B cell (primary cell): Measurements from ENCODE around the gene SNRPD3. TPM values are rescaled to one million over a fixed set of nuclear protein-coding genes. Genes with fewer than 3 reads are reported as not detected.
"Not testable (repeated sequence)": the region's sequence is repeated elsewhere in the genome, so short reads cannot be mapped to it uniquely, and the experiment has no call there.

Source experiments
- ATAC-seq: fragments of 200-7000 bp; cut with Tn5 transposase; one replicate; pipeline ENCODE4 v1.10.0; 2021; ENCODE audit warnings: low read depth, mild to moderate bottlenecking, moderate number of reproducible peaks, moderate library complexity
- CTCF ChIA-PET: fragments of 350-600 bp; sonication (Branson Sonifier 250); formaldehyde crosslinking; loops from one replicate; lab custom pipeline; 2021; ENCODE audit warnings: antibody characterized with exemption, inconsistent platforms; lab: Charles Lee
- POLR2A ChIA-PET: fragments of 350-600 bp; sonication (Branson Sonifier 250); formaldehyde crosslinking; loops from one replicate; lab custom pipeline; 2021; ENCODE audit warnings: antibody characterized with exemption; lab: Charles Lee
- DNase-seq: peaks from one replicate; pipeline ENCODE4 v3.0.0; 2013
- H2AFZ ChIP-seq: 2 replicates; pipeline ENCODE4 v1.6.1; 2012; ENCODE audit warnings: mild to moderate bottlenecking, low read depth, low read length; ENCODE audit not compliant: insufficient read depth, poor library complexity, severe bottlenecking
- H3K27ac ChIP-seq, 2 donors: 1 replicate in 1 of 2; 2 replicates in 1 of 2; pipeline ENCODE4 v1.5.1; 2012 to 2013; ENCODE audit warnings: low read length in 2 of 2, mild to moderate bottlenecking in 2 of 2, moderate library complexity in 1 of 2
- H3K27me3 ChIP-seq, 4 experiments: fragments of 200-600 bp in 1 of 4; sonication (generic) in 1 of 4; replicated peaks in 1 of 4; 1 replicate in 2 of 4; 2 replicates in 2 of 4; pipeline versions ENCODE4 v1.6.1 to v1.7.0; 2013 to 2016; ENCODE audit warnings: low read length in 3 of 4, mild to moderate bottlenecking in 2 of 4, mixed read lengths in 1 of 4, moderate library complexity in 1 of 4; ENCODE audit not compliant: insufficient read depth in 4 of 4, control insufficient read depth in 3 of 4; ENCODE audit errors: control extremely low read depth in 1 of 4
- H3K36me3 ChIP-seq, 2 experiments: replicated peaks in 1 of 2; 1 replicate in 1 of 2; 2 replicates in 1 of 2; pipeline versions ENCODE4 v1.6.1 to v1.7.1; 2013; ENCODE audit warnings: low read length in 1 of 2; ENCODE audit not compliant: insufficient read depth in 2 of 2, control insufficient read depth in 1 of 2; ENCODE audit errors: control extremely low read depth in 1 of 2, extremely low read depth in 1 of 2
- H3K4me1 ChIP-seq, 2 donors: fragments of 200-600 bp in 1 of 2; sonication (generic) in 1 of 2; 1 replicate in 1 of 2; 2 replicates in 1 of 2; pipeline versions ENCODE4 v1.5.1 to v1.6.1; 2013 to 2017; ENCODE audit warnings: low read length in 2 of 2; ENCODE audit not compliant: control insufficient read depth in 2 of 2, insufficient read depth in 2 of 2
- H3K4me2 ChIP-seq: replicated peaks from 2 replicates; pipeline ENCODE3; 2012; ENCODE audit warnings: mild to moderate bottlenecking, low read depth, low read length; ENCODE audit not compliant: poor library complexity, severe bottlenecking
- H3K4me3 ChIP-seq, 5 experiments: fragments of 200-600 bp in 1 of 5; sonication (generic) in 1 of 5; 1 replicate in 3 of 5; 2 replicates in 2 of 5; pipeline versions ENCODE4 v1.5.1 to v1.7.0; 2011 to 2016; ENCODE audit warnings: low read length in 4 of 5, mild to moderate bottlenecking in 4 of 5, low read depth in 2 of 5, control low read depth in 1 of 5, moderate library complexity in 1 of 5; ENCODE audit not compliant: insufficient read depth in 1 of 5; ENCODE audit errors: control extremely low read depth in 1 of 5, extremely low read depth in 1 of 5
- H3K79me2 ChIP-seq: fragments of 200-600 bp; sonication (generic); one replicate; pipeline ENCODE4 v1.6.0; 2016; ENCODE audit warnings: low read length; ENCODE audit not compliant: control insufficient read depth, insufficient read depth
- H3K9ac ChIP-seq: fragments of 200-600 bp; sonication (generic); 2 replicates; pipeline ENCODE4 v1.6.1; 2017; ENCODE audit warnings: mild to moderate bottlenecking, low read length, moderate library complexity
- H3K9me3 ChIP-seq, 3 donors: one replicate each; pipeline versions ENCODE4 v1.6.1 to v1.7.1; 2013; ENCODE audit warnings: low read length in 2 of 3; ENCODE audit not compliant: control insufficient read depth in 2 of 3, insufficient read depth in 1 of 3; ENCODE audit errors: control extremely low read depth in 1 of 3
- H4K20me1 ChIP-seq: 2 replicates; pipeline ENCODE4 v1.6.0; 2012; ENCODE audit warnings: mild to moderate bottlenecking, low read length; ENCODE audit not compliant: insufficient read depth, control insufficient read depth, poor library complexity, severe bottlenecking
- H3K27ac Mint-ChIP-seq: one replicate; pipeline ENCODE4 v1.8.0; 2021; ENCODE audit warnings: mixed read lengths
- H3K27me3 Mint-ChIP-seq: one replicate; pipeline ENCODE4 v1.8.0; 2021; ENCODE audit warnings: mixed read lengths
- H3K4me1 Mint-ChIP-seq: one replicate; pipeline ENCODE4 v1.8.0; 2021; ENCODE audit warnings: mixed read lengths
- H3K4me3 Mint-ChIP-seq: one replicate; pipeline ENCODE4 v1.8.0; 2021; ENCODE audit warnings: mixed read lengths
- H3K9me3 Mint-ChIP-seq: one replicate; pipeline ENCODE4 v1.8.0; 2022; ENCODE audit warnings: mixed read lengths; ENCODE audit not compliant: insufficient read depth
- EZH2 ChIP-seq: IDR thresholded peaks from 2 replicates; pipeline ENCODE4 v1.6.1; 2012; ENCODE audit warnings: borderline replicate concordance, low read depth, mild to moderate bottlenecking, moderate library complexity, low read length; ENCODE audit not compliant: insufficient read depth, poor library complexity, severe bottlenecking
- WGBS: methylation state at CpG from one replicate; pipeline ENCODE4 v1.1.5; 2013; ENCODE audit warnings: missing lambda C conversion rate; ENCODE audit not compliant: insufficient coverage; 5-methylcytosine and 5-hydroxymethylcytosine counted together
- intact Hi-C: fragments of 100-400 bp; cut with micrococcal nuclease; formaldehyde crosslinking; loops from one replicate; pipeline ENCODE4 v1.10.0; 2022
- polyA plus RNA-seq: library from polyadenylated mRNA; depleted of rRNA; stranded (reverse); fragments of >200 nt; gene quantifications from 2 replicates; pipeline ENCODE4 v1.2.3, GENCODE V29; 2012
- total RNA-seq, 2 donors: library from RNA; stranded (reverse); fragments of 120-200 nt in 1 of 2; gene quantifications; 1 replicate in 1 of 2; 2 replicates in 1 of 2; pipeline versions ENCODE4 v1.2.3 to v1.2.4, GENCODE V29; 2013 to 2022
- TF ChIP-seq, protein P1 (sequence below): fragments of 200-600 bp; IDR thresholded peaks from one replicate; pipeline ENCODE4 v1.8.0; 2022; ENCODE audit warnings: antibody characterized with exemption, mild to moderate bottlenecking

SNRPD3 gene
- total and polyA plus RNA-seq, 2 donors (not counting 1 experiment from before 2014, with no cell fraction given): 76.7 to 165 TPM

DNA sequence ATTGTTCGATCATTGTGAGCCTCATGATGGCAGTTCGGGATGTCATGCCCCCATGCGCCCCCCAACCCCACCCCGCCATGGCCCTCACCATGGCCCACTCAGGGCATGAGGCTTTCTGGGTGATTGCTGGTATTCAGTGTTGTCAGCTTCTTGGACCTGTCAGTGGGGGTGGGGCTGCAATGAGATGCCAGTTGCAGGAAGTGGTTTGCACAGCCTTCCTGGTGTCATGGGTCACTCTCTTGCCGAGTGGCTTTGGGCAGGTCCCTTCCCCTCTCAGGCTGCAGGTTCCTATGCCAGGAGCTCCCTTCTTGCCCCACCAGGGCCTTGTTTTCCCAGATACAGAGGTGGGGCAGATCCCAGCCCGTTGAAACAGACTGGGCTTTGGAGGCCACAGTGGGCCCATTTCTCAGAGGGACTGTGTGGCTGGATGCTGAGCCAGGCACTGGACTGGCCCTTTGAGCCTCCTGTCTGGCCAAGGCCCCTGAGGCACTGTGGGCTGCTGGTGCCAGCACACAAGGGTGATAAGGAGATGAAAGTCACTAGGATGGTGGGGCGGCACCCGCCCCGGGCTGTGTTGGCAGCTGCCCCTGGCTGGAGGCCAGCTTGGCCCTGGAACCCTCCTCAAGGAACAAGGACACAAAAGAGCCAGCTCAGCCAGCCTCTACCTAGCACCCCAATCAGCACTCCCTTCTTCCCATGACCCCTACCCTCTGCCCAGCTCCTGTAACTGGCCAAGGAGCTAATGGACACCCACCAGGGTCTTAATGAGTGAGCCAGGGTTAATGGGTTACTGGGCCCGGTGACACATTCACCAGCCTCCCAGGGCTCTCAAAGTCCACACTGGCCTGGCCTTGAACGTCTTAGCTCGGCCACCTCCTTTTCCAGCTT, 45.7 kb downstream of the SNRPD3 start:
- POLR2A ChIA-PET: no interaction called here
- no peak for DNase-seq
- CTCF ChIA-PET: no interaction called here
- H3K4me3 Mint-ChIP-seq: no peak overlapping the region
- H3K4me1 Mint-ChIP-seq: peaks cover 10% of the 10 kb centered on the region
- WGBS: 76% methylated on average over 6 of the region's 12 CpGs
- Histone ChIP-seq H3K27ac (no peak overlapping the region), H3K4me1 (peaks cover 0 to 9% of the 10 kb centered on the region in 2 donors), H3K79me2 (no peaks in the 10 kb centered on the region), H3K27me3 (no peaks in the 10 kb centered on the region), H3K4me3 (no peak overlapping the region), H3K36me3 (no peaks in the 10 kb centered on the region), H3K4me2 (no peak overlapping the region), H2AFZ (no peak overlapping the region), H3K9ac (no peak overlapping the region), H4K20me1 (no peaks in the 10 kb centered on the region), H3K9me3 (no peaks in the 10 kb centered on the region)
- no peaks in the 10 kb centered on the region for H3K27me3 Mint-ChIP-seq
- no peak for ATAC-seq
- no peak for TF ChIP-seq EZH2
- TF ChIP-seq, protein P1, sequence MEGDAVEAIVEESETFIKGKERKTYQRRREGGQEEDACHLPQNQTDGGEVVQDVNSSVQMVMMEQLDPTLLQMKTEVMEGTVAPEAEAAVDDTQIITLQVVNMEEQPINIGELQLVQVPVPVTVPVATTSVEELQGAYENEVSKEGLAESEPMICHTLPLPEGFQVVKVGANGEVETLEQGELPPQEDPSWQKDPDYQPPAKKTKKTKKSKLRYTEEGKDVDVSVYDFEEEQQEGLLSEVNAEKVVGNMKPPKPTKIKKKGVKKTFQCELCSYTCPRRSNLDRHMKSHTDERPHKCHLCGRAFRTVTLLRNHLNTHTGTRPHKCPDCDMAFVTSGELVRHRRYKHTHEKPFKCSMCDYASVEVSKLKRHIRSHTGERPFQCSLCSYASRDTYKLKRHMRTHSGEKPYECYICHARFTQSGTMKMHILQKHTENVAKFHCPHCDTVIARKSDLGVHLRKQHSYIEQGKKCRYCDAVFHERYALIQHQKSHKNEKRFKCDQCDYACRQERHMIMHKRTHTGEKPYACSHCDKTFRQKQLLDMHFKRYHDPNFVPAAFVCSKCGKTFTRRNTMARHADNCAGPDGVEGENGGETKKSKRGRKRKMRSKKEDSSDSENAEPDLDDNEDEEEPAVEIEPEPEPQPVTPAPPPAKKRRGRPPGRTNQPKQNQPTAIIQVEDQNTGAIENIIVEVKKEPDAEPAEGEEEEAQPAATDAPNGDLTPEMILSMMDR: no peak
- intact Hi-C loops: no loop called here
- H3K9me3 Mint-ChIP-seq: no peaks in the 10 kb centered on the region
- H3K27ac Mint-ChIP-seq: no peak overlapping the region

DNA sequence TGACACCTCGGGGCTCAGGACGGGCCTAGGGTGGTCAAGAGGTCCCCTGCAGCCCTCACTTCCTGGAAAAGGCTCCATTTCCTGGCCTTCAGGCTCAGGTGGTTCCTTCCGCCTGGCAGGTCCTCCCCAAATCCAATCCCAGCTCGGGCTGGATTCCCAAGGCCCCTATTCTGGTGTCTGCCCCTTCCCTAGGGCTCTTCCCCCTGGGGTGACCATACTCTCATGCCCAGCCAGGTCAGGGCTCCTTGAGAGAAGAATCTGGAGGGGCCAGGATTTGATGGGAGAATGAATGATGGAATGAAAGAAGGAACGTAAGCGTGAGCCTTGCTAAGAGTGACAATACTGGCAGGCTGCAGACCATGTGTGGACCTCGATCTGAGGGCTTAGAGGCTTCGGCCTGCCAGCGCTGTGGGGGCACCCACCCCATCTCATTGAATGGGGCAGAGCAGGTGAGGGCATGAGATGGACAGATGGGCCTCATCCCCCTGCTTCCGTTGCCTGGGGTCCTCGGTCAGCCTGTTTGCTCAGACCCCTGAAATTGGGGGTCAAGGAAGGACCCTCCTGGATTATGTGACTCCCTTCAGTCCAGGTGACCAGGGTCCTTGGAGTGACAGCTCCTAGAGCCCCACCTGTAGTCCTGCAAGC, 46.4 kb downstream of the SNRPD3 start:
- H3K27me3 ChIP-seq, DNase-seq, CTCF ChIA-PET, H3K9me3 Mint-ChIP-seq, H3K4me3 Mint-ChIP-seq, H3K4me3 ChIP-seq, H3K9ac ChIP-seq, H3K27me3 Mint-ChIP-seq, H3K9me3 ChIP-seq, POLR2A ChIA-PET, H3K36me3 ChIP-seq, H3K79me2 ChIP-seq, H4K20me1 ChIP-seq, H3K4me2 ChIP-seq, H3K27ac ChIP-seq, H2AFZ ChIP-seq, ATAC-seq, H3K4me1 ChIP-seq, H3K27ac Mint-ChIP-seq, H3K4me1 Mint-ChIP-seq, intact Hi-C loops: not testable (repeated sequence)
- WGBS: 100% methylated on average over 7 of the region's 11 CpGs

DNA sequence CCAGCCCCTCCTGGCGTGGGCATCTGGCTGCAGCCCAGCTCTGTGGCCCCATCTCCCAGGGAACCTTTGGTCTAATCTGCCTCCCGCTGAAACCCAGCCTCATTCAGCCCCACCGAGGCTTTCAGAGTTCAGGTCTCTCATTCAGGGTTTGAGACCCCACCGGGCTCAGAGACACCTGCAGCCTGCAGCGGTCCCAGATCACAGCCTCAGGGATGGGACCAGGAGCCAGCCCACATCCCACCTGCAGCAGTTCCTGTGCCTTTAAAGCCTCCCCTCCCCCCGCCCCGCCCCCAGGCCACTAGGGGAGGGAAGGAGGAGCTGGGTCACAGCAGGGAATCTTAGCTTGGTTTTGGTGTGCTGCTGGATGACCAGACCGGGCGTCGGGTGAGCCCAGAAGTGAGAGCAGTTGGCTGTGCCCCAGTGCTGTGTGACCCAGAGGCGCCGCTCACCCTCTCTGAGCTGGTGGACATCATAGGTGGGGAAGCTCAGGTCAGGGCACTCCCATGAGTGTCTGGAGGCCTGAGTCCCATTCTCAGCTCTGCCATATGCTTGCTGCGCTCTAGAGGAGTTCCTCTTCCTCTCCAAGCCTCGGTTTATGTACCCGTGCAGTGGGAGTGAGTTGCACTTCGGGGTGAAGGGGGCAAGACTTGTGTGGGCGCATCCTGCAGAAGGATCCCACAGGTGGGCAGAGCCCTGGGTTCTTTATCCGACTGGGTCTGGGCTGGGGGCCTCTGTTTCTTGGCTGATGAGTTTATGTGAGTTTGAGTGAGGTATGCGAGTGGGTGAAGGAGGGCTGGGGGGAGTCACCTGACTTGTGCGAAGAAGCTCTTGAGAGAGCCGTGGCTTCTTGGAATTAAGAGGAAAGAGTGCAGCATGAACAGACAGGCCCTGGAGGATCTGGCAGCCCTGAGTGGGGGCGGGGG, 47.3 kb downstream of the SNRPD3 start, which contains the start of gene GGT1:
TSS of gene GGT1 (plus strand) at position 347 of the 923 bp plus-strand sequence. CDS start 7,889 bp downstream, outside the sequence.
- H3K4me1 ChIP-seq: peaks cover 0 to 17% of the 10 kb centered on the region in 2 donors
- CTCF ChIA-PET, H3K27ac ChIP-seq, H3K27ac Mint-ChIP-seq, H4K20me1 ChIP-seq, H3K36me3 ChIP-seq, H3K9me3 ChIP-seq, intact Hi-C loops, H3K9me3 Mint-ChIP-seq, POLR2A ChIA-PET, H3K9ac ChIP-seq, H3K4me3 ChIP-seq, H3K4me2 ChIP-seq, ATAC-seq, DNase-seq, H3K27me3 ChIP-seq, H3K79me2 ChIP-seq, H3K27me3 Mint-ChIP-seq: not testable (repeated sequence)
- 76% methylated on average over 9 of the region's 22 CpGs for WGBS
- H2AFZ ChIP-seq: peak within 1 kb of the TSS; percentile 28
- H3K4me3 Mint-ChIP-seq: peak within 1 kb of the TSS; percentile 61
- H3K4me1 Mint-ChIP-seq: peaks cover 14% of the 10 kb centered on the region
